NB4 (cell line): Measurements from ENCODE around the gene FOXP1.

Source experiments
- MAX ChIP-seq: IDR thresholded peaks from 2 replicates; pipeline ENCODE4 v1.6.1; 2011; ENCODE audit warnings: low read depth, low read length
- MYC ChIP-seq: IDR thresholded peaks from 2 replicates; pipeline ENCODE4 v1.6.1; 2011; ENCODE audit warnings: low read depth, low read length
- POLR2A ChIP-seq: IDR thresholded peaks from 2 replicates; pipeline ENCODE4 v1.6.1; 2011; ENCODE audit warnings: mild to moderate bottlenecking; ENCODE audit not compliant: insufficient read length; ENCODE audit errors: extremely low read depth
- TF ChIP-seq, protein P1 (sequence below): IDR thresholded peaks from one replicate; pipeline ENCODE4 v1.5.1; 2012; ENCODE audit warnings: low read depth, low read length

- TF ChIP-seq, protein P1, sequence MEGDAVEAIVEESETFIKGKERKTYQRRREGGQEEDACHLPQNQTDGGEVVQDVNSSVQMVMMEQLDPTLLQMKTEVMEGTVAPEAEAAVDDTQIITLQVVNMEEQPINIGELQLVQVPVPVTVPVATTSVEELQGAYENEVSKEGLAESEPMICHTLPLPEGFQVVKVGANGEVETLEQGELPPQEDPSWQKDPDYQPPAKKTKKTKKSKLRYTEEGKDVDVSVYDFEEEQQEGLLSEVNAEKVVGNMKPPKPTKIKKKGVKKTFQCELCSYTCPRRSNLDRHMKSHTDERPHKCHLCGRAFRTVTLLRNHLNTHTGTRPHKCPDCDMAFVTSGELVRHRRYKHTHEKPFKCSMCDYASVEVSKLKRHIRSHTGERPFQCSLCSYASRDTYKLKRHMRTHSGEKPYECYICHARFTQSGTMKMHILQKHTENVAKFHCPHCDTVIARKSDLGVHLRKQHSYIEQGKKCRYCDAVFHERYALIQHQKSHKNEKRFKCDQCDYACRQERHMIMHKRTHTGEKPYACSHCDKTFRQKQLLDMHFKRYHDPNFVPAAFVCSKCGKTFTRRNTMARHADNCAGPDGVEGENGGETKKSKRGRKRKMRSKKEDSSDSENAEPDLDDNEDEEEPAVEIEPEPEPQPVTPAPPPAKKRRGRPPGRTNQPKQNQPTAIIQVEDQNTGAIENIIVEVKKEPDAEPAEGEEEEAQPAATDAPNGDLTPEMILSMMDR = no peak
- TF ChIP-seq POLR2A (no peak), MAX (no peak), MYC (no peak)
Measured at GRCh38 chr3:71231680-71232079, 351.8 kb downstream of the FOXP1 start.
